T-helper 1 cell (primary cell): ENCODE results near the gene DENND1A.

Source experiments
- DNase-seq, 5 donors: peaks; one replicate each; pipeline ENCODE4 v3.0.0-alpha.2; 2012 to 2020

DENND1A gene

DNA sequence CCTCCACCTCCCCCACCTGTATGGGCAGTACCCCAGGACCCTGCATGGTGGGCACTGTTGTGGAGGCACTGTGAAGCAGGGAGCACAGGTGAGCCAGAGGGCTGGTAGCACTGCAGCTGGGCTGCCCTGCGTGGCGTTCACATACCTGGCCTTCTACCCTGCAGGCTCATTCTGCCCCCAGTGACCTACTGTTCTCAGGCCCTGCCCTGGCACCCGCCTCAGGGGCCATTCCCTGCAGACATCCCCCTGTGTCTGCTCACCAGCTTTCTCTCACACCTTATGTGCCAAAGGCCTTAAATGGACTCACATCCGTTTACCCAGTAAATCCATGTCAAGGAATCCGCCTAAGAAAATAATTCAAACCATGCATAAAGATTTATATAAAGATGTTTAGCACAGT lies 377.4 kb downstream of the DENND1A start:
- DNase-seq: no peak

GRCh38 chr9:123551734-123552133 lies 378.2 kb downstream of the DENND1A start:
- no peak for DNase-seq

DNA sequence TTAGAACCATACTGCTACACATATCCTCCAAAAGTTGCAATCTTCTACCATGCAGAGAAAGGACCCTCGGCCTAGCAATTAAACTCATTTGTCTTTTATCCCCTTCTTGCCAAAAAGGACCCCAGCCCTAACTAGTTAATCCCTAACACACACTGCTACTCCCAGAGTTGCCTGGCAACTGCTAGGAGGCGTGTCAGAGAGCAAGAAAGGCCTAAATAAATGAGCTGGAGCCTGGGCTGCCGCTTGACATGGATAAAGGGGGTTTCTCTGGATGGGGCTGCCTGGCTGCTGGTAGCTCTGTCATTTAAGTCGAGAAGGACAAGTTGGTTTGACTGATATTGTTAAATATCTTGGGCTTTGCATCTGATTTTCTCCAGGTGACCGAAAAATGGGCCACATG lies 379.1 kb downstream of the DENND1A start:
- no peak for DNase-seq

DNA sequence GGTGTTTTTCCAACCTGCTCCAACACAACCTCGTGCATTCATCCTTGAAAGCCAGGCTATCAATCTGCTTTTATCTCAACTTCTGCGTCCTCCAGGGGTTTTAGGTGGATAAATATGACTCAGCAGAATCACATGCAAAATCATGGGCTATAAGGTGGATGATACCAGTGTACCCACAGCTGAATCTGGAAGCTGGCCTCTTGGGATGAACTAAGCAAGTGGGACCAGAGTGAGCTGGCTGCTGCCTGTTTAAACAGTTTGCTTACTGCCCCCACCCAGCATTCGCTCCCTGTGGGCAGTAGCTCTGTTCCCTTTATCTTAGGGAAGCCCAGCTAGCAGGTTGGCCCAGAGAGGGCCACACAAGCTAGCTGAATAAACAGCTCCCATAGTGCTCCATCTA lies 379.9 kb downstream of the DENND1A start:
- no peak for DNase-seq

DNA sequence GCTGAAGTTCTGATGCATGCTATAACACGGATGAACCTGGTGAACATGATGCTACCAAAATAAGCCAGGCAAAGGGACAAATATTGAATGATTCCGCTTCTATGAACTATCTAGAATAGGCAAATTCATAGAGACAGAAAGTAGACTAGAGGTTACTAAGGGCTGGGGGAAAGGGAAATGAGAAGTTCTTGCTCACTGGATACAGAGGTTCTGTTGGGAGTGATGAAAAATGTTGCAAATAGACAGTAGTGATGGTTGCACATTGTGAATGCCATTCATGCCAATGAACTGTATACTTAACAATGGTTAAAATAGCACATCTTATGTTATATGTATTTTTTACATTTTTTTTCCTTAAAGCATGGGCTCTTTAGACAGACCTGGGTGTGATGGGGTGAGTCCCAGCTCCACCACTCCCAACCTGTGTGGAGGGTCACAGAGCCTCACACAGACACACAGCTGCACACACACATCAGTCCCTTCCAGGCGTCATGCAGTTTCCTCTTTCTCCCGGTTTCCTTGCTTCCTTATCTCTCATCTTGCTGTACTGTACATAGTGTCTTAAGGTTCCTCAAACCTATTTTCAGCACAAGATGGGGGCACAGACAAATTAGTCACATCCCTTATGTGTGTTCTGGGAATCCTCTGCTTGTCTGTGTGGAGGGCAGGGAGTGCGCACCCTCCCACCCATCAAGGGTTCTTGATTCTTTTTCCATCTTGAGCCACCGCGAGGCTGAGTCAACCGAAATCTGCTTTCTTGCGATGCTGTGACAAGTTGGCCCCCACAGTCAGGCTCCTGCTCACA lies 381.0 kb downstream of the DENND1A start:
- DNase-seq: no peak

DNA sequence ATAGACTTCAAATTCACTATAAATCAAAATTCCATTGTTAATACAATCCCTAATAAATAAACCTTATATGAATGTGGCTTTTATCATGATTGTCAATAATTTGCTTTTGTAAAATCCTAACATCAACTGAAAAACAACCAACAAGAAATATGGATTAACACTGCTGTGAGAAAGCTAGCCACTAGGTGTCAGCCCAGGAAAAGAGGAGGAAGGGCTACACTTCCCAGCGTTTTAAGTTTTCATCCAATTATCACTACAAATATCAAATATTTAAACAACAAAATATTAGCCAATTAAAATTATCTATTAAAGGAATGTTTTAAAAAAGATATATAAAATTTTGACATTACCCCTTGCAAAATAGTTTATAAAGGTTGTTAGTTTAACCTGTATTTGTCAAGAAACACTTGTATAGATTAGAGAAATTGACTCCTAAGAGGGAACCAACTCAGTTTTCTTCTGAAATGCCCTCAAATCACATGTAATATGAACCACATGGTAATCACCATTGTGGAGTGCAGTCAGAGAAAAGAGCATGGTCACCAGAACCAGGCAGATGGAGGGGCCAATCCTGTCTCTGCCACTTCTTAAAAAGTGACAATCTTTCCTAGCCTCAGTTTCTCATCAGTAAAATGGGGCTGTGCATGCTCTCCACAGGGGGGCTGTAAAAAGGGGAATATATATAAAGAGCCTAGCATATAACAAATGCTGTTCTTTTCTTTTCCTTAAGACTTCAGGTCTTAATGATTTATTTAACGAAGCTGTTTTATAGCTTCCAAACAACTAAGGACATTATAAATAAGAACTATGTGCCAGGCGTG lies 385.7 kb downstream of the DENND1A start:
- DNase-seq: peak in 1 of 5 donors; percentile 2

DNA sequence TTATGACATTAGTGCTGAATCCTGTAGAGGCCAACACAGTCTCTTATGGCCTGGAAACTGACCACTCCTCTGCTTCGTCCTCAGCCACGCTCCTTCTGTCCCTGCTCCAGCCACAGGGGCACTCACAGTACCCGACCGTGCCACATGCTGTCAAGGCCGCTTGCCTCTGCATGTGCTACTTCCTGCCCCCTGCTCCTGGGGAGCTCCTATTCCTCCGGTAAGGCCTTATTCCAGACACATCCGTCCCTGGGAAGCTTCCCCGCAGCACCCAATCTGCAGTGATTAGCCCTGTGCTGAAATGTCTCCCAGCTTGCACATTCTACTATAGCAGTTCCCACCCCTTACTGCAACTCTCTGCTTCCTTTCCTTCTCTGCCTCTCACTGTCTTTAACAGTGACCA lies 386.4 kb downstream of the DENND1A start:
- no peak for DNase-seq

DNA sequence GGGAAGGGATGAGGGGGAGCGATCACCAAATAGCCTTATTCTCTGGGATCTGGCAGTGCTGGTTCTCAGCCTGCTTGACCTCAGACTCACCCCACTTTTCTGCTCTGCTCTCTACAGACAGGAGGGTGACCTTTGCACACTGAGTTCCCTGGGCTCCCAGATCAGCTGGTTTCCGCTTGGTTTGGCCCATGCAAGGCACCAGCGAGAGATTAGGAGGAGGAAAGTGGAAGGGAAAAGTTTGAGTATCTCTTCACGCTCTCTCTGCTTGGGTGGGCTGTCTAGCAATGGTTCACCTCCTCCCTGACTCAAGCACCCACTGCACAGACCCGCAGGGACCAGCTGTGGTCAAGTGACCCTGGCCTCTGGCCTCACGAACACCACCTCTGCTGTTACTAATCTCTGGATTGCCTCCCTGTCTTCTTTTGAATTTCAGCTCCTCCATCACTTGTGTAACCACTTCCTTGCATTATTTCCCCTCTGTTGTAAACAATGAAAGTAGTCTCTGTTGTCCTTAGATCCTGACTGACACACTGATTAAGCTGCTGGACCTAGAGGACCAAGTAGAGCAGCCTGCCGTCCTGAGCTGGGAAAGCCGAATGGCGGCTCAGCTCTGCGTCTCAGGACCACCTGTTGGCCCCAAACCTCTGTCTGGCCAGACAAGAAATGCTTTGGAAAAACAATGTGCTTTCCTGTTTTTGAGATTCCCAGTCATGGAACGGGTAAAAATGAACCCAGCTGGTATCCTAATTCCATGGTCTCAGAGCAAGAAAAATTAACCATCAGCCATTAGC lies 387.3 kb downstream of the DENND1A start:
- no peak for DNase-seq

DNA sequence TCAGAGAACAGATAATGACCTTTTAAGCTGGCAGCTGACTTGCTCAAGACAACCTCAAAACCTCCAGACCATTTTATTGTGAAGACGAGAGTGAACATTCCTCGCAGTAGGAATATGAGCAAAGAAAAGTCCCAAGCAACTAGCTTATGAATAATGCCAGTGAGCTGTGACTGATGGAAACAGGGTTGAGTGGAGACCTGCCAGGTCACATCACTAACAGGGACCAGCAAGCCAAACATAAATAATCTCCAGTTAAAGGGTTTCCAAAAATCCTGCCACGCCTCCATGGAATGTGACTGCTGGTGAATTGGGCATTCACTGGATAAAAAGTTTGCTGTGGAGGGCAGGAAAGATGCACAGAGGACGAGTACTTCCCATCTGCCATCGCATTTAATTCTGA lies 388.5 kb downstream of the DENND1A start:
- no peak for DNase-seq

GRCh38 chr9:123540457-123540856 lies 389.5 kb downstream of the DENND1A start:
- DNase-seq: no peak

- DNase-seq: no peak
These were observed 392.1 kb downstream of the DENND1A start for GRCh38 chr9:123537809-123538208.

DNA sequence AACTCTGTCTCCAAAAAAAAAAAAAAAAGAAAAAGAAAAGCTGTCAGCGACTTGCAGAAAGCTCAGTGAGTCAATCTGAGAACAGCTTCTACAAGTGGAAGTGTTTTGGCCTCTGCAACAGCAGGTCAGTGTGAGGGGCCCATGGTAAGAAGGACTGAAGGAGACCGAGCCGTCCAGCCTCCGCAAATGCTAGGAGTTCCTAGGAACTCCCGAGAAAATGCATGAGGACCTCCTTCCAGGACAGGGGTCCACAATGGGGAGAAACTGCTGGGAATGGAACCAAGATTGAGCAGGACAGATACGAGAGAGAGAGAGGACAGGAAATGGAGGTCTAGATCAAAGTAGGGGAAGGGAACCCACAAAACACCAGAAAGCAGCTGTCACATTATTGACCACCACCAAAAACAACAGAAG lies 393.5 kb downstream of the DENND1A start:
- DNase-seq: peak in 1 of 5 donors; percentile 18

DNA sequence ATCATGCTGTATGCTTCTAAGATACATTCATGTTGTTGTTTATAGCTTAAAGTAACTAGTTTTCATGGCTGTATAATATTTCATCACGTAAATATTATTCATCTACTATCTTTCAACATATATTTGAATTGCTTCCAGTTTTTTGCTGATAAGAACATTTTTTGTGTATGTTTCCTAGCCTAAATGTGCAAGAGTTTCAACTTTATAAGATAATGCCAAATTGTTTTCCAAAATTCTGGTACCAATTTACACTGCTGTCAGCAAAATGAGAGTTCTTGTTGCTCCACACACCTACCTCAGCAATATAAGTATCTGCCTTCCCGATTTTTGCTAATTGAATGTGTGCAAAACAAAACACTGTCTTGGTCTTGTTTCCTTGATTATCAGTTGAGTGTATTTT lies 395.6 kb downstream of the DENND1A start:
- no peak for DNase-seq

- DNase-seq: no peak
These were observed 399.7 kb downstream of the DENND1A start for GRCh38 chr9:123530244-123530643.

DNA sequence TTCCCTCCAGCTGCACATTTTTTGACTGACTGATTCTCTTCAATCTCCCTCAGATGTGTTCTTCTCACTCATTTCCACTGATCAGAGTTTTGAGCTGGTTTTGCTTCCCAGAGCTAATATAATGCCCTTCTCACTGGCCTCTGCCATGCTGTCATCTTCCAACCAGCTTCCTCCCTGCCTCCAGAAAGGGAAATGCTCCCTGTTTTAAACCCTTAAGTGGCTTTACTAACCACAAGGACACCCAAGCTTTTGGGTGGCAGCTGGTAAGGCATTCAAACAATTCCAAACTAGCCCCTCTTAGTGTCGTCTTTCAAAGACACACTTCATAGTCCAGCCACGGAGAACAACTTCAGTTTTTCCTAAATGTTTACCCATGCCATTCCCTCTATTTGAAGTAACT lies 401.4 kb downstream of the DENND1A start:
- DNase-seq: no peak

DNA sequence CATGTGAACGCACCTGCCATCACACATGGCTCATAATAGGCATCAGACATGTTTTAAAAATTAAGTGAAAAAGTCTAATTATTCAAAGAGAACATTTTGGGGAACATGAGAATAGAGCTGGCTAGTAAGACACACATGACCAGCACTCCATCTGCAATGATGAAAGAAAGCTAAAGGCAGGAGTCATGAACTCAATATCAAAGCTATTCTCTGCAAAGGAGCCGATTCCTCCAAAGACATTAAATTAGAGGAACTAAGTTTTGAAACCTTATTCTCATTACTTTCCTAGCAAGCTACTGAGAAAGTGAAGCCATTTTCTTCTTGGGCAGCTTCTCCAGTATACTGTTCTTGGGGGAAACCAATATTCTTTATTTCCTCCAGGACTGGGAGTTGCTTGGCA lies 401.9 kb downstream of the DENND1A start:
- DNase-seq: no peak

- no peak for DNase-seq
These were observed 404.0 kb downstream of the DENND1A start for GRCh38 chr9:123525957-123526356.

DNA sequence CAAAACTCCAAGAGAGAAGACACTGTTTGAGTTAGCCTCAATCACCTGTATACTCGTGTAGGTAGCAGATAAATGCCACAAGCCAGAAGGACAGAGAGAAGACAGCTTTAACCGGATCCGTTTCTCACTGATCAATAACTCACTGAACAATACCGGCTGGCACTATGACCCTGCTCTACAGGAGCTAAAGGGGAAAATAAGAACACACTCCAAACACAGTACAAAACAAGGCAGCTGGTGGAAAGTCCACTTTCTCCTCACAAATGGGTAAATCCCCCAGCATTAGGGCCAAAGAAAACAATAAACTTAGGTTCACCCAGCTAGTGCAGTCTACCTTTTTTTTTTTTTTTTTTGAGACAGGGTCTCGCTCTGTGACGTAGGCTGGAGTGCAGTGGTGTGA lies 404.5 kb downstream of the DENND1A start:
- DNase-seq: no peak

- no peak for DNase-seq
These were observed 405.1 kb downstream of the DENND1A start for GRCh38 chr9:123524866-123525265.

GRCh38 chr9:123523845-123524244 lies 406.1 kb downstream of the DENND1A start:
- DNase-seq: no peak

- DNase-seq: no peak
These were observed 406.9 kb downstream of the DENND1A start for GRCh38 chr9:123523001-123523400.

DNA sequence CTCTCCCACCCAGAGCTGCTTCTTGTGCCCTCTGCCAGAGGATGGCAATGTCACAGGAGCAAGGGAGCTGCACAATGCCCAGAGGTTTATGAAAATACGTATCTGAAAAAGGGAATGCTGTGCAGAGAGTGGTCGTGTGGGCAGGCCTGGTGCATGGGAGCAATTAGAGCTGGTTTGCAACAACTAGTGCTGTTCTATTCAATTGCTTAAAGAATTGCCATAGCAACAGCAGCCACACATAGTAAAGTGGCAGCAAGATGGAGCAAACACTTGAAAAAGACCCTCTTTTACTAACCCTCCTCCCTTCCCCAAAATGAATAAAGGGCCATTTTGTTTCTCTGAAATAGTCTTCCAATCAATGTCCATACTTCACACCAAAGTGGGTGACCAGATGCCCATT lies 407.7 kb downstream of the DENND1A start:
- no peak for DNase-seq

DNA sequence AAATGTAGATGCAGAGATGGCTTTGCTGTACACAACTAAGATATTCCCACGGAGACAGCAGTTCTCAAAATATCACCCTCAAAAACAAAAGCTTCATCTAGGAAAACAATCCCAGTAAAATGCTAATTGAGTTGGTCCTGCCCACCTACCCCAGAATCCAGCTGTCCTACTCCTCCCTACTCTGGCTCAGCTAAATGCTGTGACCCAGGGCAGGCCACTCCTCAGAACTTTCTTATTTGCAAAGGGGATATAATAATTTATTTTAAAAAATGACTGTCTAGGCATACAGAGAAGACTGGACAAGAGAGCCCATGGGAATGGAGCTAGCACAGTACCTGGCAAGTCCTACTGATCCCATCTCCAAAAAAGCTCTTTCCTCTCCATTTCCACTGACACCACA lies 411.6 kb downstream of the DENND1A start:
- DNase-seq: no peak
